ENCODE measurements around the gene TRAF3IP3.
A peak's percentile ranks its signal among the peaks of the same experiment; 100 is the strongest.
"Not testable (repeated sequence)": the region's sequence is repeated elsewhere in the genome, so short reads cannot be mapped to it uniquely, and the experiment has no call there.

Gene TRAF3IP3

DNA sequence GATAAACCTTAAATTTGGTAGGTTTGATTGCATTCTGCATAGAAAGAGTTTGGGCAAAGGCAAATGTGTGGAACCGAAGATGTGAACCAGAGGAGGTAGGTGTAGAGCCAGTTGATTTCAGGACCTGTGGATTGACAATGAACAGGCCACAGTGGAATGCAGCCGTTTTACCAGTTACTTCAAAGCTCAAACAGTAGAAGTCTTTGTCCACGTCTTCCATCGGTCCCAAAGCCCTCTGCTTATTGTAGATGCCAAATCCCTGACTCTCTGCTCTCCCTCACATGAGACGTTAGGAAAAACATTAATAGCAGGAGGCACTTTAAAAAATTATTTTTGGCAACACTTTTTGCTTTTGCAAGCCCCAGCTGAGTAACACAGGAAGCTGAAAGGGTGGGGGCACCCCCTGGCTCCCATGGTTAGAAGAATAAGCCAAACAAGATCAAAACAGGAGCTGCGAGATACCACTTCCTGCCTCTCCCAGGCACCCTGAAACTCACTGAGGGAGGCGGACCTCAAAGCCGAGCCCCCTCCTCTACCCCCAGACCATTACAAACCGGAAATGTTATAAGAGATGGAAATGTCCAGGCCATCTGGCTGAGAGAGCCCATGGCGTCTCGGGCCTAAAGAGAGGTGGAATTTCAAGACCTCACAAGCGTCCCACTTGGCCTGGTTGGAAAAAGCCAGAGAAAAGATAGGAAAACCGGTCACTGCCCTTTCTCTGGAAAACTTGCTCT lies 13.5 kb downstream of the TRAF3IP3 start:
- DNase-seq (ENCODE audit: low spot score): peak; percentile 99

DNA sequence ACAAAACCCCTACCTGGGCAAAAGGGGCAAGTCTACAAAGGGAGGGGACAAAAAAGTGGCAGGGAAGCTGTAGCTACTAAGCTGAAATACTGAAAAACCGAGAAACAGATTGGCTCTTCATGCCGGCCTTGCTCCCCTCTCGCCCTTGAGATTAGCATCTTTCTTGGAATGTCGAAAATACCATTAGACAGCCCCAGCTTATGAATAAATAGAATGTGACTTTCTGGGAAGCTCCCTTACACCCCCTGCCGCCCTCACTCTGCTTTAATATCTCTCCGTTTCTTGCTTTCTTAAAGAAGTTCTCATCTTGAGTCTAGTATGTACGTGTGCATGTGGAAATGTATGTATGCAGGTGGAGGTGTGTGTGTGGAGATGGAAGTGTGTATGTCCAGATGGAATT lies 14.1 kb downstream of the TRAF3IP3 start:
- peak; percentile 45 for DNase-seq (ENCODE audit: low spot score)

DNA sequence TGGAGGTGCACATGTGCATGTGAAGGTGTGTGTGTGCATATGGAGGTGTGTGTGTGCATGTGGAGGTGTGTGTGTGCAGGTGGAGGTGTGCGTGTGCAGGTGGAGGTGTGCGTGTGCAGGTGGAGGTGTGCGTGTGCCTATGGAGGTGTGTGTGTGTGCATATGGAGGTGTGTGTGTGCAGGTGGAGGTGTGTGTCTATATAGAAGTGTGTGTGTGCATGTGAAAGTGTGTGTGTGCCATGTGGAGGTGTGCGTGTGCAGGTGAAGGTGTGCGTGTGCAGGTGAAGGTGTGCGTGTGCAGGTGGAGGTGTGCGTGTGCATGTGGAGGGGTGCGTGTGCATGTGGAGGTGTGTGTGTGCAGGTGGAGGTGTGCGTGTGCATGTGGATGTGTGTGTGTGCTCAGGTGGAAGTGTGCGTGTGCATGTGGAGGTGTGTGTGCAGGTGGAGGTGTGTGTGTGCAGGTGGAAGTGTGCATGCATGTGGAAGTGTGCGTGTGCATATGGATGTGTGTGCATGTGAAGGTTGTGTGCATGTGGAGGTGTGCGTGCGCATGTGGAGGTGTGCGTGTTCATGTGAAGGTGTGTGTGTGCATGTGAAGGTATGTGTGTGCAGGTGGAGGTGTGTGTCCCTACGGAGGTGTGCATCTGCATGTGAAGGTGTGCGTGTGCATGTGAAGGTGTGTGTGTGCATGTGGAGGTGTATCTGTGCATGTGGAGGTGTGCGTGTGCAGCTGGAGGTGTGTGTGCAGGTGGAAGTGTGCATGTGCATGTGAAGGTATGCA lies 15.0 kb downstream of the TRAF3IP3 start:
- DNase-seq (ENCODE audit: low spot score): no peak

DNA sequence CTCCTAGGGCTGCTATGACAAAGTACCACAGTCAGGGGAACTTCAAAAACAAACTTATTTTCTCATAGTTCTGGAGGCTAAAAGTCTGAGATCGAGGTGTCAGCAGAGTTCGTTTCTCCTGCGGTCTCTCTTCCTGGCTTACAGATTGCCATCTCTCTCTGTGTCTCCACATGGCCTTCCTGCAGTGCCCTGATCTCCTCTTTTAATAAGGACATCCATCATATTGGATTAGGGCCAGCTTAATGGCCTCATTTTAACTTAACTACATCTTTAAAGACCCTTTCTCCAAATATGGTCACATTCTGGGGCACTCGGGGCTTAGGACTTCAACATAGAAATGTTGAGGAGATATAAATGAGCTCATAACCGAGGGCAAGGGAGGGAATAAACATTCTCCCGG lies 16.3 kb downstream of the TRAF3IP3 start:
- no peak for DNase-seq (ENCODE audit: low spot score)

DNA sequence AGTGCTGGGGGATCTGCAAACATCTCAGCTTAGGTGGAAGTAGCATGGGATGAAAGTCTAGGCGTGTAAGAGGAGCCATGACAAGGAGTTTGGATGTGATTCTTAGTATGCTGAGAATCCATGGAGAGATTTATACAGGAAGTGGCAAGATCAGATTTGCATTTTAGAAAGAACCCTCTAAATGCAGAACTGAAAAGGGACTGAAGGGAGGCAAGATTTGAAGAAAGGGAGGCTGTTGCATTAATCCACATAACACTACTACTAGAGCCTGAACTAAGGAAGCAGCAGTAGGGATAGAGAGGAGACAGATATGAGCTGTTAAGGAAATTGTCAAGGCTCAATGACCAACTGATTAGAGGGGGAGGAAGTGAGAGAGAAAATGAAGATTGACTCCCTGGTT lies 18.7 kb downstream of the TRAF3IP3 start:
- no peak for DNase-seq (ENCODE audit: low spot score)

DNA sequence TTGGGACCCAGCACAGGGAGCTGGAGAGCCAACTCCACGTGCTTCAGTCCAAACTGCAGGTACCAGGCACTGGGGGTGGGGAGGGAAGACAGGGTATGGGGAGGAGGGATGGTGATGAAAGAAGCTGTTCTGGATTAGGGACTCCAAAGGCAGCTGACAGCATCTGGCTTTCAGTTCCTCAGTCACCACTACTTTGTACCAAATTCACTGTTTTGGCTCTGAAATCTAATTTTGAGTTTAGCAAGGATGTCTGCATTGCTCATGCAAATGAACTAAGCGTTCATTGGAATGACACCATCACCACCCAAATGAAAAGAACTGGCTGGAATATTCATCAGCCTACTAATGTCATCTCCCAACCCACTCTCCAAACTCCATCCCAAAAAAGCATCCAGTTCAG lies 19.8 kb downstream of the TRAF3IP3 start:
- no peak for DNase-seq (ENCODE audit: low spot score)

DNA sequence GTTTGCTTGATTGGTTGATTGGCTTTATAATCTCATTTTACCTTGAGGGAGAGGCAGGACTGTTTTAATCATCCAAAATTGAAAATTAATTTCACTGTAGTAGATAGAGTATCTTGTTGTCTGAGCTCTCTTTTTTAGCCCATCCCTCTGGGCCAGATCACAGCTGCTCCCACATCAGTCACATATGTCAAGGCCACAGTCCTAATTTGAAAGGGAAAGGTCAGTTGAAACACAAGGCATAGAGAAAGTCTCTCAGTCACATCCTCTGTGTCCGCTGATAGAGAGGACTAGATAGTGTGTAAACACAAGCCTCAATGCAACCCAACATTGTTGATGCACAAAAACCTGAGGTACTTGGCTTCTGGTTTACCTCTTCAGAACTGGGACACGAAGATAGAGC lies 21.7 kb downstream of the TRAF3IP3 start:
- DNase-seq (ENCODE audit: low spot score): no peak

DNA sequence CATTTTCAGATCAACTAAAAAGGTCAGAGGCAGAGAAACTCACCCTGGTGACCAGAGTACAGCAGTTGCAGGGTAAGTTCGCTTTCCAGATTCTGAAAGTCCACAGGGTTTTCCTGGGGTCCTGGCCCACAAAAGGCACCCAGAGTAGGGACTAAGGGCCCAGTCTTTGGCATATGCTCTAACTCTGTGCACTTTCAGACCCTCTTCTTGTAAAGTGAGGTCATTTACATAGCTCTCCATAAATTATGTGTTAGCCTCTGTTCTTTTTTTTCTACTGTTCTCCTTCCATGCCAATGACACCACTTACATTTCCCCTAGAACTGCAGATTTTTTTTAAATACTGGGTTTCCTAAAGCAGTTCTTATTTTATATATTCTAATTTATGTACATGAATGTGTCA lies 22.2 kb downstream of the TRAF3IP3 start:
- no peak for DNase-seq (ENCODE audit: low spot score)

DNA sequence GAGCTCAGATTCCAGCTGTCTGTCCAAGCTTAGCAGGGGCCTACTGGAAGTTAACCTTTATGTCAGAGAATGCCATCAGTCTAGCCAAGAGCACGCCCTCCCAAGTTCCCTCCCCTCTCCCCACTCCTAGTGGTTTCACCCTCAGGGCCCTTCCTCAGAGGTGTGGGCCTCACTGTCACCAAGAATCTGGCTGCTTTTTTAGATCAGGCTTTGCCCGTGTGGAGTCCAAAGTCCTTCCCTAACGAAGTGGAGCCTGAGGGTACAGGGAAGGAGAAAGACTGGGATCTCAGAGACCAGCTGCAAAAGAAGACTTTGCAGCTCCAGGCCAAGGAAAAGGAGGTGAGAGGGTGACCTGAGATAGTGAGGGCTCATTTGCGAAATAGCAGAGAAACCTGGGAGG lies 24.4 kb downstream of the TRAF3IP3 start:
- DNase-seq (ENCODE audit: low spot score): no peak

DNA sequence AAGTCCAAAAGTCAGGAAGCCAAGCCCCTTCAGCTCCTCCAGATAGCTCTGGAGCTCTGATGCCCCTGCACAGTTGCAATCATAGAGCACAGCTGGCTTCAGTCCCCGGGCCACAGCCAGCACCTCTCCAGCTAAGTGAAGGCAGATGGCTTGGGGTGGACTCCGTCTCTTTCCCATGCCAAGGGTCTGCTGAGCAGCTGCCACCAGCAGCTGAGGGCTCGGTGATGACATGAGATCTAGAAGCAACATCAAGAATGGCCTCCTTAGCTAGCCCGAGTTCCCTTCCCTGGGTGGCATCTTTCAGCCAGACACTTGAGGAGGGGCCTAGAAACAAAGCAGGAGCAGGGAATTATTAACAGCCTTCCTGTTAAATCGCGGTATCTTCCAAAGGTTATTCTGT lies 27.5 kb downstream of the TRAF3IP3 start:
- no peak for DNase-seq (ENCODE audit: low spot score)

DNA sequence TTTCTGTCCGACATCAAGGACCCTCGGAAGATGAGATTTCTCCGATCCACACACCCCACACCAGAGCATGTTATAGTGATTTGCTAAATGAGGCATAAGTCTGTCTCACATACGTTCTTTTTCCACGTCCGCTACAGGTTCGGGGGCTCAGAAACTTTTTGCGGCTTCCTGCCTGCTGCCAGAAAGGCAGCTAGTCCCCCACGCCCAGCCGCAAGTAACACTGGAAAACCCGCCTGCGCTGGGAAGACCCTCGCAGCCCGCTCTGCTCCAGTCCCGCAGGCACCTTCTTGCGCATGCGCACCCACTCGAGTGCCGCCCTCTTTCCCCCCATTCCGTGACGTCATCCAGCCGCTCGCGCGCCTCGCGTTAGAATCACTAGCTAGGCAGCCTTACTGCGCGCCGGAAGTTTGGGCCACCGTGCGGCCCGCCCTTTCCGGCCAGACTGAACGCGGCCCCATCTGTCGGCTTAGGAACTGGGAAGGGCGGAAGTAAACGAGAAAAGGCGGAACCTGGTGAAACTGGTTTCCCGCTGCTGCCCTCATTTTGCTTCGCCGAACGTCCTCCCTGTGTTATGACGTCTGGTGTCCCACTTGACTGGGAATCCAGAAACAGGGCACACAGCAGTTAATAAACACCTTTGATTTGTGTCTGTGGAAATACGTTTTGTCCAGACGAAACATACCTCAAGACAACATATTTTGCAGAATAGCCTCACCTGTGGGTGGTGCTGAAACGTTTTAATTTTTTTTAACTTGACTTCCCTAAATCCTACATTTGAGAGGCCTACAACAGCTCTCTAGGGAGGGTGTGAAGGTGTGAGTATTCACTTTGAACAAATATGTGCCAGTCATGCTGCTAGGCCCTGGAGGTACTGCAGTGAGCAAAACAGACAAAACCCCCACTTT lies 28.7 kb downstream of the TRAF3IP3 start, which contains the start of gene C1orf74:
TSS of gene C1orf74 (minus strand) at position 295 of the 905 bp plus-strand sequence. CDS start 925 bp downstream, outside the sequence.
- peak; percentile 100 for DNase-seq (ENCODE audit: low spot score)

DNA sequence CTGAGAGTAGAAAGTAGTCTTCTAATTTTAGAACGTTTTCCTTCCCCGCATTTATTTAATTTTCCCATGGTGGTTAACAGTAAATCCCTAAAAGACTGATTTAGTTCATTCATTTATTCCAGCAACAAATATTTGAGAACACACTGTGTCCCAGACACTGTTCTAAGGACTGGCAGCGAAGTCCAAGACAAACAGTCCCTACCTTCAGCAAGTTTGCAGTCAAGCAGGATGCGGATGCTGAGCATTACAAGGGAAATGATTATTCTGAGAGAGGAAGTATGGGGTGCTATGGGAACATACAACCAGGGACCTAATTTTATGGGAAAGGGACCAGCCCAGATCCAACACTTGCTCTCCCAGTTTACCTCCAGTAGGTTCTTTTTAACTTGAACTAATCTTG lies 29.7 kb downstream of the TRAF3IP3 start:
- no peak for DNase-seq (ENCODE audit: low spot score)

DNA sequence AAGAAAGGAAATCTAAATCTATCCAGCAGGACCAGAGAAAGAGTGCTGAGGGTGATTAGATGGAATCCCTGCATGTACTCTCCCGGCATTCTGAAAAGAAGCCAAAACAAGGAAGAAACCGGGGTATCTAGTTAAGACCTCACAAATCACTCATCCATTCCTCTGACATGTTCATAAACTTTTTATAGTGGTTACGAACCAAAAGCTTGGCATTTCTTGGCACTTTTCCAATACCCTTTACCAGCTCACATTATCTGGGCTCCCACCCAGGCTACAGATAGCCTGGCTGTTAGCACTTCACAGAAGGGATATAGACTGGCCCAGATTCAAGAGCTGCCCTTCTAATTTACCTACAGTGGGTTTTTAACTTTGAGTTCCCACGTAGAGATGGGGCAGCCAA lies 30.3 kb downstream of the TRAF3IP3 start:
- no peak for DNase-seq (ENCODE audit: low spot score)

DNA sequence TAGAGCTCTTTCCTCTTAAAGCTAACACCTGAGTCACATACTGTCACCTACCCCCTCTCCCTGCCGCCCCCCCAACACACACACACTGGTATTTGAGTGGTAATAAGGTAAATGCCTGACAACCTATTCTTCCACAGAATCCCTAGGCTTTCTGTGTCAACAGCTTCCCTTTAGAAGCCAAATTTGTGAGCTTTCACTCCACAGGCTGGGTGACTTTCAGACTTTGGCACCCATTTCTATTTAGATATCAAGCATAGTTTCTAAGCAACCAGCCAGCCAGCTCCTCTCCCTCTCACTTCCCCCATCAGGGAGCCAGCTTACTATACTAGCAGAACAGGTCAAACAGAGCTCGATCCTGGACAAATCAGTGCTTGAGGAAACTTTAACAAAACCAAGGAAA lies 31.7 kb downstream of the TRAF3IP3 start:
- DNase-seq (ENCODE audit: low spot score): no peak

DNA sequence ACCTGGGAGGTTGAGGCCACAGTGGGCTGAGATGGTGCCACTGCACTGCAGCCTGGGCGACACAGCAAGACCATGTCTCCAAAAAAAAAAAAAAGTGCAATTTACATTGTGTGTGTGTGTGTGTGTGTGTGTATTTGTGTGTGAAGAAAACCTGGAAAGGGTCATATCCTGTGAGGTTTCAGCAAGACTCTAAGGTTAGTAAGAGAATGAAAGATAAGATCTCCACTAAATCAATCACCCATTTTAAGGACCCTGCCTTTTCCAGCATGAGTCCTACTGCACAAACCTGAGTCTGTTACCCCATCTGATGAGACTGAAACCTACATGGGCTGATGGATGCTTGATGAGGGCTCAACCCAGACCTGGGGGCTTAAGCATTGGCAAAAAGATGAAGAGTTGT lies 33.4 kb downstream of the TRAF3IP3 start:
- no peak for DNase-seq (ENCODE audit: low spot score)

DNA sequence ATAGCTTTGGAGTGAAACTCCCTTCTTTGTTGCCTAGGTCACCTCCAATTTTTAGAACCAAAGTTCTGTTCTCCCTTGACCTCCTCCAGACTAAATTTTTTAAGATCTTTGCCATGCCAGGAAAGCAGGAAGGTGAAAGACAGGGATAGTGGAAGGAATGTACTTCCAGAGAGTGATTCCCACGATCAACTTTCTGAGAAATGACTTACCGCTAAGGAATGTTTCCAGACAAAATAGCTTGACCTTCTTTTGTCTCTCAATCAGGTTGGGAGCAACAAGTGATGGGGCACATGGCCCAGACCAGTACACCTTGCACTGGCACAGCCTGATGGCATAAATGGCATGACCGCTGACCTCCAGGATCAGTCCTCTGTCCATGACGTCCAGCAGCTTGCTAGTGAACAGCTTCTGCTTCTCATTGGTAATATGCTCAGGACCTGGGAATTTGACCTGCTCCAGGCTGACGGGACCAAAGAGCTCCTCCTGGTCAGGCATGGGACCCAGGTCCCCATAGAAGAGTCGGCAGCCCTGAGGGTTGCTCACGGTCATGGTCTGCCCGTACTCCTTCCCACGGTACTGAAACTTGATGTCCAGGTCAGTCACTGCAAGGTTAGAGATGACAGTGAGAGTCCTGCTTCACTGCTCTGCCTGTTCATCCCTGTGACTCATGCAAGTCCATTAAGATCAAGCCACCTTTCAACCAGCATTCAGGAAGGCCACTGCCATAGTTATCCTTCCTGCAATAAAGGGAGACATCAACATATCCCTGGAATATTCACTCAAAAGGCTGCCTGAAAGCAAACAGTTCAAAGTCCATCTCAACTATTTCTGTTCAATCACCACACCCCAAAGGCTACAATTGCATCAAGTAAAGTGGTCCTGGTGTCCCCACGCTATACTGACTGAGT lies 34.7 kb downstream of the TRAF3IP3 start:
- DNase-seq (ENCODE audit: low spot score): no peak

DNA sequence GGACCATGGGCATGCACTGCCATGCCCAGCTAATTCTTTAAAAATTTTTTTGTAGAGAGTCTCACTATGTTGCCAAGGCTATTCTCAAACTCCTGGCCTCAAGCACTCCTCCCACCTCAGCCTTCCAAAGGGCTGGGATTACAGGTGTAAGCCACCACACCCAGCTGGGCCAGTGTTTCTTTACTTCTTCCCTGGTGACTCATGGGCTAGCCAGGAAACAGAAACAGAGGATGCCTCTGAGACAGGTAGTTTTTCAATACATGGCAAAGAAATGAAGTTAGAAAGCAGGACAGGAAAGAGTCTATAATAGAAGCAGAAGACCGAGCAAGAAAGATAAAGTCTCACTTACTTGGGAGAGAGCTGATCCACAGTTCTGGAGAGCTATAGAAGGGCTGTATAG lies 36.1 kb downstream of the TRAF3IP3 start:
- no peak for DNase-seq (ENCODE audit: low spot score)

DNA sequence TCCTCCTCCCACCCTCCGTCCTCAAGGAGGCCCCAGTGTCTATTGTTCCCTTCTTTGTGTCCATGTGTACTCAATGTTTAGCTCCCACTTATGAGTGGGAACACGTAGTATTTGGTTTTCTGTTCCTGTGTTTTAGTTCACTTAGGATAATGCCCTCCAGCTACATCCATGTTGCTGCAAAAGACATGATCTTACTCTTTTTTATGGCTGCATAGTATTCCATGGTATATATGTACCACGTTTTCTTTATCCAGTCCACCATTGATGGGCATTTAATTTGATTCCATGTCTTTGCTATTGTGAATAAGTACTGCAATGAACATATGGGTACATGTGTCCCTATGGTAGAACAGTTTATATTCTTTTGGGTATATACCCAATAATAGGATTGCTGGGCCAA lies 37.9 kb downstream of the TRAF3IP3 start:
- DNase-seq (ENCODE audit: low spot score): not testable (repeated sequence)

DNA sequence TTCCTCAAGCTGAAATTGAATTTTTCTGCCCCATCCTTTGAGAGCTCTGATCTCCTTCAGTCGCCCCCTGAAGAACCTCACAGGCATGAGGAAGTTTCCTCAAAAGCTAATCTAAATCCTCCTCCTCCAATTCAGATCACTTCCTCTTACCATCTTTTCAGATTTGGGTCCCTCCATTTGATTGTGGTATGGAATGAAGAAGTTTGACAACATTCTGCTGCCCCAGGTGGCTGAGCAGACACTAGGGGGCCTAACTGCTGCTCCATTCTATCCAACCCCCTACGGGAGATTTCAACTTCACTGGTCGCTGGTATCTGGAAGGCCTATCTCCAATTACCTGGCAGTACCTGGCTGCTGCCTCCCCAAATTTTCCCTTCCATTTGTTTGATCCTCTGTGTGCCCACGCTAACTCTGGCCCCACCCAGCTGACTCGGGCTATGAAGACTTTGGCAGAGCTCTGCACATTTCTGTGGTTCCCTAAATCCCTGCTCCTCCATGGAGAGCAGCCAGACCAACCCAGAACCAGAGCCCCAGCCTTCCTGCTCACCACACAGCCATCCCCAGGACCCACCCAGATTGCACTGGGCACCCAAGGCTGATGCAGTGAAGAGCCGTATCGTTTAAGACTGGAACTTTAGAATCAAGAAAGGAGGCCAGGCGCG lies 42.3 kb downstream of the TRAF3IP3 start:
- no peak for DNase-seq (ENCODE audit: low spot score)

DNA sequence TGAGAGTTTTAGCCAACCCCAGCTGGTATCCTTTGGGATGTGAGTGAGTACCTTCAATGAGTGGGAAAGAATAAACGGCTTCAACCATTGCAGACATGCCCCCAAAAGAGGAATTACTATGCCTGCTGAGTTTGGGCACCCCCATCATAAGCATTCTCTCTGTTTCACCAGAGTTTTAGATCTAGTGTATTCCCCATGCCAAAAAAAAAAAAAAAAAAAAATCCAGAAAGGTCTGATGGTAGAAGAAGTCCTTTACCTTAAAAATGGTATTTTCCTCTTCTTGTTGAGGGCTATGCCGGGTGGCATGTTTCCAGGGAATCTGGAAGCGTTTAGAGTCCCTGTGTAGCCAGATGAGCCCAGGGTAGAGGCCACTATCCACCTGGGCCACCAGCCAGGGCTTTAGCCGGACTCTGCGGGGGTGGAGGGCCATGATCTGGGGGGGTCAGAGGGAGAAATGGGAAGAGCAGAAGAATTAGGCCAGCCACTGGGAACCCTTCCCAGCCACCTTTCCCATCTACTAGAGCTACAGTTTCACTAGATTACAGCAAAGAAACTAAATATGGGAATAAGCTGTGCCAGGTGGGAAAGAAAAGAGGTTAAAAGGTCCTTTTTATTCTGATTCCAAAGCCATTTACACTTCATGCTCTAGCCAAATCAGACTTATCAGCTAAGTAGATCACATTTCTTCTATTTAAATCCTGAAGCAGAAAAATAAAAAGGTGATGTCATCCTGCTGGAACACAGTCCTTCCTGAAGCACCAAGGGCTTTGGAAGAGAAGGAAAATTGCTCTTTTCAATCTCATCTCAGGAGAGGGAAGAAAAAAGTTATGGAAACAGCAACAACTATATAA lies 45.4 kb downstream of the TRAF3IP3 start:
- DNase-seq (ENCODE audit: low spot score): no peak
